IPS-15b (cell line): ENCODE results near the gene CRYBG1.

ENCODE experiments used
- H3K27me3 ChIP-seq: one replicate; pipeline ENCODE4 v1.6.1; 2013; ENCODE audit warnings: low read length; ENCODE audit not compliant: control insufficient read depth, insufficient read depth
- H3K36me3 ChIP-seq: one replicate; pipeline ENCODE4 v1.6.1; 2013; ENCODE audit warnings: low read length; ENCODE audit not compliant: control insufficient read depth, insufficient read depth
- H3K4me1 ChIP-seq: one replicate; pipeline ENCODE4 v1.6.1; 2013; ENCODE audit warnings: mild to moderate bottlenecking, low read length; ENCODE audit not compliant: control insufficient read depth, insufficient read depth
- H3K4me3 ChIP-seq: one replicate; pipeline ENCODE4 v1.5.1; 2013; ENCODE audit warnings: low read depth, low read length
- H3K9ac ChIP-seq: one replicate; pipeline ENCODE4 v1.6.1; 2013; ENCODE audit warnings: low read depth, mild to moderate bottlenecking, low read length
- H3K9me3 ChIP-seq: one replicate; pipeline ENCODE4 v1.6.1; 2013; ENCODE audit warnings: mild to moderate bottlenecking, low read length; ENCODE audit not compliant: control insufficient read depth, insufficient read depth

CRYBG1 gene

GRCh38 chr6:106600329-106600728 lies 239.8 kb downstream of the CRYBG1 start:
- Histone ChIP-seq H3K4me1 (no peaks in the 10 kb centered on the region), H3K9ac (no peak overlapping the region), H3K4me3 (no peak overlapping the region), H3K9me3 (no peaks in the 10 kb centered on the region), H3K27me3 (no peaks in the 10 kb centered on the region), H3K36me3 (no peaks in the 10 kb centered on the region)

- H3K4me3 ChIP-seq: no peak overlapping the region
- H3K4me1 ChIP-seq: peaks cover 6% of the 10 kb centered on the region
- H3K9ac ChIP-seq: no peak overlapping the region
- no peaks in the 10 kb centered on the region for H3K36me3 ChIP-seq
- no peaks in the 10 kb centered on the region for H3K27me3 ChIP-seq
- H3K9me3 ChIP-seq: no peaks in the 10 kb centered on the region
These were observed 247.7 kb downstream of the CRYBG1 start for GRCh38 chr6:106608080-106608668.

GRCh38 chr6:106609699-106610098 lies 249.2 kb downstream of the CRYBG1 start:
- Histone ChIP-seq H3K9me3 (no peaks in the 10 kb centered on the region), H3K4me3 (no peak overlapping the region), H3K9ac (no peak overlapping the region), H3K4me1 (peaks cover 19% of the 10 kb centered on the region), H3K27me3 (no peaks in the 10 kb centered on the region), H3K36me3 (no peaks in the 10 kb centered on the region)

GRCh38 chr6:106611030-106611429 lies 250.5 kb downstream of the CRYBG1 start:
- Histone ChIP-seq H3K4me3 (no peak overlapping the region), H3K27me3 (no peaks in the 10 kb centered on the region), H3K4me1 (peaks cover 19% of the 10 kb centered on the region), H3K36me3 (no peaks in the 10 kb centered on the region), H3K9me3 (no peaks in the 10 kb centered on the region), H3K9ac (no peak overlapping the region)

- Histone ChIP-seq H3K4me3 (no peak overlapping the region), H3K9ac (no peak overlapping the region), H3K9me3 (no peaks in the 10 kb centered on the region), H3K4me1 (peaks cover 19% of the 10 kb centered on the region), H3K27me3 (no peaks in the 10 kb centered on the region), H3K36me3 (no peaks in the 10 kb centered on the region)
These were observed 252.3 kb downstream of the CRYBG1 start for GRCh38 chr6:106612671-106613416.

GRCh38 chr6:106613590-106613989 lies 253.1 kb downstream of the CRYBG1 start:
- no peak overlapping the region for H3K9ac ChIP-seq

GRCh38 chr6:106614166-106614565 lies 253.6 kb downstream of the CRYBG1 start:
- Histone ChIP-seq H3K4me3 (no peak overlapping the region), H3K9me3 (no peaks in the 10 kb centered on the region), H3K27me3 (no peaks in the 10 kb centered on the region), H3K4me1 (peaks cover 19% of the 10 kb centered on the region), H3K9ac (no peak overlapping the region), H3K36me3 (no peaks in the 10 kb centered on the region)

More at GRCh38 chr6:106613590-106613989, 253.1 kb downstream of the CRYBG1 start:
- Histone ChIP-seq H3K36me3 (no peaks in the 10 kb centered on the region), H3K4me1 (peaks cover 19% of the 10 kb centered on the region), H3K9me3 (no peaks in the 10 kb centered on the region), H3K4me3 (peak overlapping the region; percentile 9), H3K27me3 (no peaks in the 10 kb centered on the region)

GRCh38 chr6:106614592-106615257 lies 254.2 kb downstream of the CRYBG1 start:
- H3K4me1 ChIP-seq: peaks cover 16% of the 10 kb centered on the region
- H3K9me3 ChIP-seq: no peaks in the 10 kb centered on the region
- H3K36me3 ChIP-seq: no peaks in the 10 kb centered on the region
- H3K27me3 ChIP-seq: no peaks in the 10 kb centered on the region
- no peak overlapping the region for H3K4me3 ChIP-seq
- H3K9ac ChIP-seq: no peak overlapping the region

- Histone ChIP-seq H3K4me1 (peaks cover 16% of the 10 kb centered on the region), H3K4me3 (no peak overlapping the region), H3K36me3 (peaks cover under 1% of the 10 kb centered on the region), H3K27me3 (no peaks in the 10 kb centered on the region), H3K9ac (no peak overlapping the region), H3K9me3 (no peaks in the 10 kb centered on the region)
These were observed 256.8 kb downstream of the CRYBG1 start for GRCh38 chr6:106617302-106617701.

GRCh38 chr6:106617857-106618256 lies 257.3 kb downstream of the CRYBG1 start:
- no peak overlapping the region for H3K4me3 ChIP-seq
- peaks cover 16% of the 10 kb centered on the region for H3K4me1 ChIP-seq
- no peaks in the 10 kb centered on the region for H3K27me3 ChIP-seq
- H3K9me3 ChIP-seq: no peaks in the 10 kb centered on the region
- no peak overlapping the region for H3K9ac ChIP-seq
- peaks cover 4% of the 10 kb centered on the region for H3K36me3 ChIP-seq

GRCh38 chr6:106618324-106618723 lies 257.8 kb downstream of the CRYBG1 start:
- H3K36me3 ChIP-seq: peaks cover 7% of the 10 kb centered on the region
- H3K4me3 ChIP-seq: no peak overlapping the region
- H3K9ac ChIP-seq: no peak overlapping the region
- H3K4me1 ChIP-seq: peaks cover 11% of the 10 kb centered on the region
- peaks cover 3% of the 10 kb centered on the region for H3K9me3 ChIP-seq
- H3K27me3 ChIP-seq: no peaks in the 10 kb centered on the region

GRCh38 chr6:106619223-106619622 lies 258.7 kb downstream of the CRYBG1 start:
- peaks cover 3% of the 10 kb centered on the region for H3K9me3 ChIP-seq
- H3K9ac ChIP-seq: no peak overlapping the region
- H3K27me3 ChIP-seq: no peaks in the 10 kb centered on the region
- peaks cover 7% of the 10 kb centered on the region for H3K36me3 ChIP-seq
- H3K4me3 ChIP-seq: no peak overlapping the region
- peaks cover 4% of the 10 kb centered on the region for H3K4me1 ChIP-seq
